Caco-2 (cell line): ENCODE results near the gene EPC2. TPM values are rescaled to one million over a fixed set of nuclear protein-coding genes. Genes with fewer than 3 reads are reported as not detected.

Source experiments
- BruUV-seq: library from RNA; stranded (reverse); fragments of 400-500 nt; replicated peaks from 2 replicates; lab custom pipeline; 2021; lab: Mats Ljungman, UMichigan
- CTCF ChIA-PET: fragments of 300-600 bp; sonication (Branson Sonifier 250); formaldehyde crosslinking; loops from one replicate; lab custom pipeline; 2022; ENCODE audit warnings: antibody characterized with exemption; lab: Charles Lee
- POLR2A ChIA-PET: fragments of 300-600 bp; sonication (Branson Sonifier 250); formaldehyde crosslinking; loops from one replicate; lab custom pipeline; 2022; ENCODE audit warnings: antibody characterized with exemption; lab: Charles Lee
- DNase-seq, 2 experiments: peaks; one replicate each; pipeline versions ENCODE4 v3.0.0 to v3.0.0-alpha.2; 2020 to 2022
- H3K27me3 ChIP-seq: replicated peaks from 2 replicates; pipeline ENCODE4 v1.6.0; 2011; ENCODE audit warnings: low read length; ENCODE audit not compliant: control insufficient read depth, insufficient read depth
- H3K36me3 ChIP-seq: 2 replicates; pipeline ENCODE4 v1.5.1; 2011; ENCODE audit warnings: low read length; ENCODE audit not compliant: control insufficient read depth, insufficient read depth
- H3K4me1 ChIP-seq: fragments of 250-450 bp; sonication (Bioruptor Pico); 2 replicates; pipeline ENCODE4 v1.5.1; 2020; ENCODE audit warnings: mild to moderate bottlenecking
- H3K4me3 ChIP-seq: 2 replicates; pipeline ENCODE4 v1.5.1; 2011; ENCODE audit warnings: low read depth, mild to moderate bottlenecking, control low read depth, low read length
- H3K9me3 ChIP-seq: fragments of 250-450 bp; sonication (Bioruptor Pico); 2 replicates; pipeline ENCODE4 v1.5.1; 2020; ENCODE audit warnings: mild to moderate bottlenecking, moderate library complexity
- H3K27ac Mint-ChIP-seq: one replicate; pipeline ENCODE4 v1.8.0; 2022; ENCODE audit warnings: mixed read lengths; ENCODE audit not compliant: unreplicated experiment
- H3K27me3 Mint-ChIP-seq: one replicate; pipeline ENCODE4 v1.8.0; 2022; ENCODE audit warnings: mixed read lengths; ENCODE audit not compliant: insufficient read depth, unreplicated experiment
- H3K36me3 Mint-ChIP-seq: one replicate; pipeline ENCODE4 v1.8.0; 2022; ENCODE audit warnings: mild to moderate bottlenecking, mixed read lengths; ENCODE audit not compliant: insufficient read depth, unreplicated experiment
- H3K4me1 Mint-ChIP-seq: one replicate; pipeline ENCODE4 v1.8.0; 2022; ENCODE audit warnings: low read depth, mixed read lengths; ENCODE audit not compliant: unreplicated experiment
- H3K4me3 Mint-ChIP-seq: one replicate; pipeline ENCODE4 v1.8.0; 2022; ENCODE audit warnings: mild to moderate bottlenecking, moderate library complexity, mixed read lengths; ENCODE audit not compliant: unreplicated experiment
- H3K9me3 Mint-ChIP-seq: one replicate; pipeline ENCODE4 v1.8.0; 2022; ENCODE audit warnings: mixed read lengths; ENCODE audit not compliant: unreplicated experiment
- intact Hi-C: fragments of 100-400 bp; cut with micrococcal nuclease; formaldehyde crosslinking; loops from one replicate; pipeline ENCODE4 v1.10.0; 2022; ENCODE audit not compliant: unreplicated experiment
- total RNA-seq: library from RNA; stranded (reverse); gene quantifications from 2 replicates; pipeline ENCODE4 v1.2.3, GENCODE V29; 2022
- TF ChIP-seq, protein P1 (sequence below), 2 experiments: fragments of 200-600 bp in 1 of 2; IDR thresholded peaks; 1 replicate in 1 of 2; 2 replicates in 1 of 2; pipeline versions ENCODE4 v1.5.1 to v1.8.0; 2011 to 2022; ENCODE audit warnings: antibody characterized with exemption in 1 of 2, control low read depth in 1 of 2, inconsistent platforms in 1 of 2, low read depth in 1 of 2, low read length in 1 of 2, mild to moderate bottlenecking in 1 of 2, moderate library complexity in 1 of 2; ENCODE audit not compliant: insufficient read depth in 1 of 2, severe bottlenecking in 1 of 2, unreplicated experiment in 1 of 2

Gene EPC2
- total RNA-seq, 1 experiment from 2014 or later: 32.0 TPM

- CTCF ChIA-PET: no interaction called here
- H3K4me3 ChIP-seq: no peak overlapping the region
- H3K4me1 Mint-ChIP-seq: peaks cover 54% of the 10 kb centered on the region
- POLR2A ChIA-PET: no interaction called here
- no peaks in the 10 kb centered on the region for H3K27me3 Mint-ChIP-seq
- BruUV-seq: no TSS peak
- TF ChIP-seq, protein P1, sequence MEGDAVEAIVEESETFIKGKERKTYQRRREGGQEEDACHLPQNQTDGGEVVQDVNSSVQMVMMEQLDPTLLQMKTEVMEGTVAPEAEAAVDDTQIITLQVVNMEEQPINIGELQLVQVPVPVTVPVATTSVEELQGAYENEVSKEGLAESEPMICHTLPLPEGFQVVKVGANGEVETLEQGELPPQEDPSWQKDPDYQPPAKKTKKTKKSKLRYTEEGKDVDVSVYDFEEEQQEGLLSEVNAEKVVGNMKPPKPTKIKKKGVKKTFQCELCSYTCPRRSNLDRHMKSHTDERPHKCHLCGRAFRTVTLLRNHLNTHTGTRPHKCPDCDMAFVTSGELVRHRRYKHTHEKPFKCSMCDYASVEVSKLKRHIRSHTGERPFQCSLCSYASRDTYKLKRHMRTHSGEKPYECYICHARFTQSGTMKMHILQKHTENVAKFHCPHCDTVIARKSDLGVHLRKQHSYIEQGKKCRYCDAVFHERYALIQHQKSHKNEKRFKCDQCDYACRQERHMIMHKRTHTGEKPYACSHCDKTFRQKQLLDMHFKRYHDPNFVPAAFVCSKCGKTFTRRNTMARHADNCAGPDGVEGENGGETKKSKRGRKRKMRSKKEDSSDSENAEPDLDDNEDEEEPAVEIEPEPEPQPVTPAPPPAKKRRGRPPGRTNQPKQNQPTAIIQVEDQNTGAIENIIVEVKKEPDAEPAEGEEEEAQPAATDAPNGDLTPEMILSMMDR (IDR thresholded peaks at IDR 0.05; ENCODE audit: insufficient read depth in 1 of 2, low read depth in 1 of 2, low read length in 1 of 2, severe bottlenecking in 1 of 2, unreplicated experiment in 1 of 2): no peak
- H3K4me1 ChIP-seq: peaks cover 42% of the 10 kb centered on the region
- no peaks in the 10 kb centered on the region for H3K9me3 Mint-ChIP-seq
- intact Hi-C loops: no loop called here
- DNase-seq: no peak
- no peaks in the 10 kb centered on the region for H3K27me3 ChIP-seq
- no peaks in the 10 kb centered on the region for H3K36me3 ChIP-seq
- no peak overlapping the region for H3K4me3 Mint-ChIP-seq
- H3K27ac Mint-ChIP-seq: peak overlapping the region; percentile 61
- no peaks in the 10 kb centered on the region; the same call in 1 of the 2 replicates for H3K9me3 ChIP-seq
- H3K36me3 Mint-ChIP-seq: peaks cover 11% of the 10 kb centered on the region
Observed at GRCh38 chr2:148720501-148721001, 76.0 kb downstream of the EPC2 start.

GRCh38 chr2:148721520-148721931 is 77.0 kb downstream of the EPC2 start:
- BruUV-seq: no TSS peak
- Mint-ChIP-seq H3K36me3 (peaks cover 11% of the 10 kb centered on the region), H3K4me1 (peaks cover 47% of the 10 kb centered on the region), H3K9me3 (no peaks in the 10 kb centered on the region), H3K27ac (peak overlapping the region; percentile 61), H3K27me3 (no peaks in the 10 kb centered on the region), H3K4me3 (no peak overlapping the region)
- DNase-seq: no peak
- Histone ChIP-seq H3K36me3 (no peaks in the 10 kb centered on the region), H3K4me1 (peaks cover 42% of the 10 kb centered on the region), H3K4me3 (no peak overlapping the region), H3K9me3 (no peaks in the 10 kb centered on the region; the same call in 1 of the 2 replicates), H3K27me3 (no peaks in the 10 kb centered on the region)
- intact Hi-C loops: no loop called here
- CTCF ChIA-PET: interaction anchor here (0.7 kb wide), 1 partner anchor 309 kb away, joined by 4 read pairs; no protein-coding TSS in a partner anchor
- POLR2A ChIA-PET: no interaction called here
- TF ChIP-seq, protein P1 (IDR thresholded peaks at IDR 0.05; ENCODE audit: insufficient read depth in 1 of 2, low read depth in 1 of 2, low read length in 1 of 2, severe bottlenecking in 1 of 2, unreplicated experiment in 1 of 2): no peak

GRCh38 chr2:148721991-148722777 is 77.6 kb downstream of the EPC2 start:
- Mint-ChIP-seq H3K27me3 (no peaks in the 10 kb centered on the region), H3K4me3 (no peak overlapping the region), H3K36me3 (peaks cover 11% of the 10 kb centered on the region), H3K4me1 (peaks cover 42% of the 10 kb centered on the region), H3K27ac (peak overlapping the region; percentile 61), H3K9me3 (no peaks in the 10 kb centered on the region)
- intact Hi-C loops: no loop called here
- H3K9me3 ChIP-seq: no peaks in the 10 kb centered on the region
- ChIA-PET POLR2A (no interaction called here), CTCF (no interaction called here)
- DNase-seq: no peak
- TF ChIP-seq, protein P1 (IDR thresholded peaks at IDR 0.05; ENCODE audit: insufficient read depth in 1 of 2, low read depth in 1 of 2, low read length in 1 of 2, severe bottlenecking in 1 of 2, unreplicated experiment in 1 of 2): no peak
- no peaks in the 10 kb centered on the region for H3K36me3 ChIP-seq
- no peak overlapping the region for H3K4me3 ChIP-seq
- BruUV-seq: no TSS peak
- peaks cover 42% of the 10 kb centered on the region for H3K4me1 ChIP-seq
- no peaks in the 10 kb centered on the region for H3K27me3 ChIP-seq
